HEK293T (cell line): ENCODE measurements around the gene PRND.

Experiments
- CTCF ChIA-PET: fragments of 350-600 bp; formaldehyde crosslinking; extraction: SDS; loops from one replicate; lab custom pipeline; 2021; ENCODE audit warnings: antibody characterized with exemption, inconsistent platforms; lab: Yijun Ruan, JAX
- POLR2A ChIA-PET: fragments of 350-600 bp; formaldehyde crosslinking; extraction: SDS; loops from one replicate; lab custom pipeline; 2020; ENCODE audit warnings: antibody characterized with exemption, inconsistent platforms; lab: Yijun Ruan, JAX
- DNase-seq: peaks from one replicate; pipeline ENCODE4 v3.0.0; 2012; ENCODE audit warnings: mixed read lengths; ENCODE audit errors: extremely low spot score
- ARNT ChIP-seq: fragments of 450-650 bp; IDR thresholded peaks from 2 replicates; pipeline ENCODE4 v1.6.1; 2017; ENCODE audit warnings: mild to moderate bottlenecking
- BHLHE40 ChIP-seq: fragments of 450-650 bp; IDR thresholded peaks from 2 replicates; pipeline ENCODE4 v1.6.1; 2016; ENCODE audit warnings: mild to moderate bottlenecking, moderate library complexity, borderline replicate concordance
- CTBP1 ChIP-seq: fragments of 450-650 bp; IDR thresholded peaks from 2 replicates; pipeline ENCODE4 v1.6.1; 2016; ENCODE audit warnings: borderline replicate concordance
- ELF4 ChIP-seq: fragments of 450-650 bp; IDR thresholded peaks from 2 replicates; pipeline ENCODE4 v1.6.1; 2017; ENCODE audit warnings: antibody characterized with exemption
- FOXA1 ChIP-seq: fragments of 450-650 bp; IDR thresholded peaks from 2 replicates; pipeline ENCODE4 v1.6.1; 2016; ENCODE audit warnings: mild to moderate bottlenecking
- FOXK2 ChIP-seq: fragments of 450-650 bp; IDR thresholded peaks from 2 replicates; pipeline ENCODE4 v1.6.1; 2016; ENCODE audit warnings: mild to moderate bottlenecking
- FOXM1 ChIP-seq: fragments of 450-650 bp; IDR thresholded peaks from 2 replicates; pipeline ENCODE4 v1.6.1; 2017; ENCODE audit warnings: mild to moderate bottlenecking, borderline replicate concordance
- HDGF ChIP-seq: fragments of 450-650 bp; IDR thresholded peaks from 2 replicates; pipeline ENCODE4 v1.6.1; 2017; ENCODE audit warnings: antibody characterized with exemption, borderline replicate concordance
- L3MBTL2 ChIP-seq: fragments of 450-650 bp; conservative IDR thresholded peaks from 2 replicates; pipeline ENCODE4 v1.6.1; 2016; ENCODE audit warnings: mild to moderate bottlenecking
- LEF1 ChIP-seq: fragments of 450-650 bp; IDR thresholded peaks from 2 replicates; pipeline ENCODE4 v1.6.1; 2017; ENCODE audit warnings: mild to moderate bottlenecking, borderline replicate concordance
- NFRKB ChIP-seq: fragments of 450-650 bp; IDR thresholded peaks from 2 replicates; pipeline ENCODE4 v1.6.1; 2016; ENCODE audit warnings: mild to moderate bottlenecking, moderate library complexity
- PKNOX1 ChIP-seq: fragments of 450-650 bp; IDR thresholded peaks from 2 replicates; pipeline ENCODE4 v1.6.1; 2016
- SP1 ChIP-seq: fragments of 450-650 bp; IDR thresholded peaks from 2 replicates; pipeline ENCODE4 v1.6.1; 2017
- SUZ12 ChIP-seq: fragments of 450-650 bp; IDR thresholded peaks from 2 replicates; pipeline ENCODE4 v1.6.1; 2016; ENCODE audit warnings: mild to moderate bottlenecking
- TARDBP ChIP-seq: fragments of 450-650 bp; IDR thresholded peaks from 2 replicates; pipeline ENCODE4 v1.6.1; 2016
- ZNF384 ChIP-seq: fragments of 450-650 bp; IDR thresholded peaks from 2 replicates; pipeline ENCODE4 v1.6.1; 2016

Gene PRND

GRCh38 chr20:4691753-4692152 lies 30.0 kb upstream of the PRND start:
- DNase-seq, result no peak
- TF ChIP-seq FOXK2 (no peak), TARDBP (no peak), CTBP1 (no peak)
- CTCF ChIA-PET, result no interaction called here
- POLR2A ChIA-PET, result no interaction called here

- CTCF ChIA-PET, result no interaction called here
- POLR2A ChIA-PET, result no interaction called here
These were observed 27.6 kb upstream of the PRND start for GRCh38 chr20:4694076-4694475.

GRCh38 chr20:4697189-4697830 lies 24.4 kb upstream of the PRND start:
- no peak for DNase-seq
- TF ChIP-seq PKNOX1 (no peak), FOXM1 (no peak), BHLHE40 (no peak), L3MBTL2 (no peak), ARNT (no peak), FOXA1 (no peak), NFRKB (no peak), CTBP1 (no peak), HDGF (no peak)
- ChIA-PET CTCF (interaction anchor here (0.9 to 1.4 kb wide), 2 partner anchors 9 to 23 kb away, joined by 3 read pairs; no protein-coding TSS in a partner anchor), POLR2A (no interaction called here)

More at GRCh38 chr20:4694076-4694475, 27.6 kb upstream of the PRND start:
- DNase-seq, result no peak
- TF ChIP-seq FOXK2 (no peak), L3MBTL2 (no peak), CTBP1 (no peak), LEF1 (no peak), TARDBP (no peak), SP1 (no peak)

GRCh38 chr20:4697831-4698221 lies 23.9 kb upstream of the PRND start:
- TF ChIP-seq ZNF384, result no peak
- TF ChIP-seq CTBP1, result no peak
- TF ChIP-seq HDGF, result no peak
- no peak for TF ChIP-seq TARDBP
- no peak for TF ChIP-seq L3MBTL2
- TF ChIP-seq NFRKB, result no peak
- TF ChIP-seq FOXM1, result no peak
- no peak for TF ChIP-seq BHLHE40
- TF ChIP-seq SUZ12, result no peak
- TF ChIP-seq SP1, result no peak
- no peak for TF ChIP-seq FOXA1
- TF ChIP-seq ELF4, result no peak
- no peak for TF ChIP-seq FOXK2
- TF ChIP-seq ARNT, result no peak
- no peak for TF ChIP-seq LEF1
- ChIA-PET CTCF (interaction anchor here (0.9 to 1.4 kb wide), 2 partner anchors 10 to 22 kb away, joined by 3 read pairs; no protein-coding TSS in a partner anchor), POLR2A (no interaction called here)

GRCh38 chr20:4699216-4699615 lies 22.5 kb upstream of the PRND start:
- ChIA-PET POLR2A (no interaction called here), CTCF (no interaction called here)
- no peak for DNase-seq
- TF ChIP-seq FOXK2, result no peak
- no peak for TF ChIP-seq TARDBP
- no peak for TF ChIP-seq FOXA1
- no peak for TF ChIP-seq PKNOX1
- TF ChIP-seq BHLHE40, result no peak
- no peak for TF ChIP-seq SP1
- TF ChIP-seq HDGF, result no peak
- TF ChIP-seq CTBP1, result no peak
- no peak for TF ChIP-seq LEF1
- TF ChIP-seq FOXM1, result no peak
- no peak for TF ChIP-seq ELF4
- no peak for TF ChIP-seq NFRKB
- no peak for TF ChIP-seq SUZ12

More at GRCh38 chr20:4697831-4698221, 23.9 kb upstream of the PRND start:
- DNase-seq, result no peak

GRCh38 chr20:4699957-4700356 lies 21.8 kb upstream of the PRND start:
- DNase-seq, result no peak
- ChIA-PET CTCF (no interaction called here), POLR2A (no interaction called here)
- TF ChIP-seq TARDBP, result no peak
- TF ChIP-seq SP1, result no peak
- TF ChIP-seq ARNT, result no peak
- TF ChIP-seq BHLHE40, result no peak
- TF ChIP-seq FOXA1, result no peak
- TF ChIP-seq CTBP1, result no peak
- TF ChIP-seq LEF1, result no peak
- no peak for TF ChIP-seq PKNOX1
- no peak for TF ChIP-seq ZNF384
- TF ChIP-seq FOXM1, result no peak
- TF ChIP-seq SUZ12, result no peak
- no peak for TF ChIP-seq HDGF
- no peak for TF ChIP-seq ELF4
